ENCODE results near the gene CTNNA3.

DNA sequence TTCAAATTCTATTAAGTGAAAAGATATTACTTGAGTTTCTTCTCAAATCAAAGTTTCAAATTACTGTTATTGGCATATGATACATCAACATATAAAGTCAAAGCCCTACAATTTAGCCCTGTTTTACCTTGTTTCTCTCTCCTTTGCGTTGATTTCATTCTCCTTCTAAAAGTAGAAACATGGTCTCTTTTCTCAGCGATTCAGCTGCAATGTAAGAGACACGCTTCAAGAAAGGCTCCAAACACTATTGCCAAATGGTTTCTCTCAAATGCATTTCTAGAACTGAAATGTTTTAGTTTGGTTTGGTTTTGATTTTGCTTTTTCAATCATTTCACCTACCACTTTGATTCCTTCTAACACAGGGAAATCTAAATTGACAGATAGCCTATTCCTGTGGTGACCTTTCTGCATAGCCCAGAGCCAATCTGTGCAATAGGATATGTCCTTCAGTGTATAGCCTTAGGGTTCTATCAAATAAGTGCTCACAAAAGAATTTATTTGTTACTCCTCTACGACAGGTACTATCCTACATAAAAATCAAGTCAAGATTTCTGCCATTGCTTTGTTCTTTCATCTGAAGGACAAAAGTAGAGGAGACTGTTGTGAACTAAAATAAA, 47.3 kb downstream of the CTNNA3 start:
- no peak for TF ChIP-seq CTCF (conservative IDR thresholded peaks at IDR 0.05; ENCODE audit: low read length)
- no peak for TF ChIP-seq EZH2phosphoT487 (IDR thresholded peaks at IDR 0.05; ENCODE audit: borderline replicate concordance)
